GM19043 (cell line): Measurements from ENCODE around the gene BMP8B.
"Not testable (repeated sequence)": the region's sequence is repeated elsewhere in the genome, so short reads cannot be mapped to it uniquely, and the experiment has no call there.

Source experiments
- ATAC-seq: cut with Tn5 transposase; IDR thresholded peaks from one replicate; pipeline ENCODE4 v1.9.1; 2021; ENCODE audit warnings: low read depth; ENCODE audit not compliant: unreplicated experiment

Gene BMP8B

DNA sequence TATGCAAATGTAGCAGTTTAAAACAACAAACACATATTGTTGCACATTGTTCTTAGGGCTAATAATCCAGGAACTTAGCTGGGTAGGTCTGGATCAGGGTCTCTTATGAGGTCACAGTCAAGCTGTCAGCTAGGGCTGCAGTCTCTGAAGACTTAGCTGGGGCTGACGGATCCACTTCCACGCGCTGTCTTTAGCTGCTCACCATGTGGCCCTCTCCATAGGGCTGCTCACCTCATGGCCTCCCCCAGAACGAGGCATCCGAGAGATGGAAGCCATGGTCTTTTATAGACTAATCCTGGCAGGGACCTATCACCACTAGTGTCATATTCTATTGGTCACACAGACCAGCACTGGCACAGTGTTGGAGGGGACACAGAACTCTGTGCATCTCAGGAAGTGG is 8.8 kb downstream of the BMP8B start:
- ATAC-seq = no peak

DNA sequence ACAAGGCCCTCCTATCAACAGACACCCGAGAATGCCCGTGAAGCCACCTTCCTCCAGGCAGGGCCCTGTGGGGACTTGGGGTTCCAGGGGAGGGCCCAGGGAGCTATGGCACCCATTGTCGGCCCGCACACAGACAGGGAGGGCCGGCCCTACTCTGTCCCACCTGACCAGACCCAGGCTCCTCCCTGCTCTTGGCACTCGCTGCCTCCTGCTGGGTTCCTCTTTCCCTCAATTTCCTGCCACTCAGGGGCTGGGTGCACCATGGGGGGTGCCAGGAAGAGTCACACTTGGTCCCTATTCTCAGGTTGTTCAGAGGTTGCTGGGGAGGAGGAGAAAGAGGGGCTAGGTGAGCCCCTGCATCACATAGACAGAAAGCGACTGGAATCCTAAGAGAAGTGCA is 9.5 kb downstream of the BMP8B start:
- no peak for ATAC-seq

DNA sequence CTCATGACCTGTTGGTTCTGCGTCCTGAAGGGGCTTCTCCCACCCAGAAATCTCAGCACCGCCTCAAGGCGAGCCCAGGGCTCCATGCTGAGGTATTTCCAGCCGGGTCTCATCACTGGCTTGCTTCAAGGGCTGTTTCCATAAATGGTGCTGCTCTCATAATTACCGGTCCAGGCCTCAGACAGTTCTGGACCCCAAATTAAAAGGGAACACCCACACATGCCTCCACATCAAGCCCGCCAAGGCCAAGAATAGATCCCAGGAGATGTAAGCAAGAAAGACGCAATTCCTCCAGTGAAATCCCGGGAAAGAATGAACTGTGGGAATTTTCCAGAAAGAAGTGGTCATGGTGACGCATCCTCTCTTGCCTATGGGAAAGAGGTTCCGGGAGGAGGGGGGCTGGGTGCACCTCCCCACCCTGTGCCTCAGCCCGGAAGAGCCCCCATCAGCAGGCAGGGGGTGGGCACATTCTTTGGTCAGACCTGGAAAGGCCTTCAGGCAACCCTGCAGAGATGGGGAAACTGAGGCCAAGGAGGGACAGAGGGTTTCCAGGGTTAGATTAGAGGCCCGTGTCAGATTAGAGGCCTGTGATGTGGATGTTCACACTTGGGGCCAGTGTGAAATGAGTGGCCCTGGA is 10.1 kb downstream of the BMP8B start:
- ATAC-seq = not testable (repeated sequence)

DNA sequence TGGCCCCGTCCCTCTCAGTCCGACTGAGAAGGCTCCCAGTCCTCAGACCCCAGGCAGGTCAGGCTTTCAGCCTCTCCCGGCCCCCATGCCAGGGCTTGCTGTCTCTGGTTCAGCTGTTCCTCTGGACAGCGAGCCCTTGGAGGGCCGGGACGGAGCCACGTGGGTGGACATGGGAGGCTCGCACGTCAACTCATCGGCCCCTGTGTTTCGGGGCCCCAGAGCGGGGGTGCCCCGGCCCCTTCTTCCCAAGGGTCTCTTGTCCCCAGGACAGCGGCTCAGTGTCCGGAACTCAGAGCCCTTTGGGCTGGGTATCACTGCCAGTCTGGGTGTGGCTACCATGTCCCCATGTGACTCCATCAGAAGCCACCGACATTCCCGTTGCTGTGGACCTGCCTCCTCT is 10.8 kb downstream of the BMP8B start:
- not testable (repeated sequence) for ATAC-seq

DNA sequence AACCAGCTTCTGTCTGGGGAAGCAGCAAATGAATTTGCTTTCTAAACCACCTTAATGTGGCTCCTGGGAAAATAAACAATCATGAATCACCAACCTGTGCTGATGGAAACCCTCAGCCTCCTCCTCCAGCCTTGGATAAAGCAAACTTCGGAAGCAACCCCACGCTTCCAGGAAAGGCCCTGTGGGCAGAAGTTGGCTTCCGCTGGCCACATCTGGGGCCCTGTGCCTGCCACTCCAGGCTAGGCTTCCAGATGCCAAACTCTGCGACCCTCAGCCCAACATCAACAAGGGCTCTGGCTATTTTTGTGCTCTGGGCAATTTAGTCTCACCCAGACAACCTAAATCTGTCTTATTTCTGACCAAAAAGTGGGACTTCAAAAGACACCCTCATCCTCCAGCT is 11.4 kb downstream of the BMP8B start:
- ATAC-seq = no peak

DNA sequence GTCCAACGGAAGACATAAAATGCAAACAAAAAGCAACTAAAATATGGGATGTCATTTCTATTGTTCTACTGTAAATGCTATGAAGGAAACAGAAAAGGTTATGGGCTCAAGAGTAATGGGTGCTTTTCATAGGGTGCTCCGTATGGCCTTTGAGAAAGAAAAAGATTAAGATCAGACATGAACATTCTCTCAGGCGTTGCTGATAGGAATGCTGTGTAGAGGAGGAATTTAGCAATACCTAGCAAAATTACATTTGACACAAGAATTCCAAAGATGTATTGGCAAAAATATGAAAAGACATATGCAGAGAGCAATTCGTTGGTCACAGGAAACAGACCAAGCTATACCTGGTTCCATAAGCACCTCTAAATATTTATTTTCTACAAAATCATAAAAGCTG is 11.8 kb downstream of the BMP8B start:
- ATAC-seq = no peak

DNA sequence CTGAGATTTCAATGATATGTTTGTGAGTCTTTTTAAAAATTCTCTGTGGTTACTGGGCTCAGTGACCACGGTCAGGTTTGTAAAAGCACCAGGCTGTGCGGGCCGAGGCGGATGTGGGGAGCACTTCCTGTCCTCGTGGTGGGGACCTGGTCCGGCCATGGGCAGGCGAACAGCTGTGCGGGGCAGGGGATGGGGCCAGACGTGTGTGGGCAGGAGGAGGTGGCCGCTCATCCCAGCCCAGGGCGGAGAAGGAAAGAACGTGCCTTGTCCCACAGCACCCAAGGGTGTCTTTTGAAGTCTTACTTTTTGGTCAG is 12.3 kb downstream of the BMP8B start:
- ATAC-seq = no peak

DNA sequence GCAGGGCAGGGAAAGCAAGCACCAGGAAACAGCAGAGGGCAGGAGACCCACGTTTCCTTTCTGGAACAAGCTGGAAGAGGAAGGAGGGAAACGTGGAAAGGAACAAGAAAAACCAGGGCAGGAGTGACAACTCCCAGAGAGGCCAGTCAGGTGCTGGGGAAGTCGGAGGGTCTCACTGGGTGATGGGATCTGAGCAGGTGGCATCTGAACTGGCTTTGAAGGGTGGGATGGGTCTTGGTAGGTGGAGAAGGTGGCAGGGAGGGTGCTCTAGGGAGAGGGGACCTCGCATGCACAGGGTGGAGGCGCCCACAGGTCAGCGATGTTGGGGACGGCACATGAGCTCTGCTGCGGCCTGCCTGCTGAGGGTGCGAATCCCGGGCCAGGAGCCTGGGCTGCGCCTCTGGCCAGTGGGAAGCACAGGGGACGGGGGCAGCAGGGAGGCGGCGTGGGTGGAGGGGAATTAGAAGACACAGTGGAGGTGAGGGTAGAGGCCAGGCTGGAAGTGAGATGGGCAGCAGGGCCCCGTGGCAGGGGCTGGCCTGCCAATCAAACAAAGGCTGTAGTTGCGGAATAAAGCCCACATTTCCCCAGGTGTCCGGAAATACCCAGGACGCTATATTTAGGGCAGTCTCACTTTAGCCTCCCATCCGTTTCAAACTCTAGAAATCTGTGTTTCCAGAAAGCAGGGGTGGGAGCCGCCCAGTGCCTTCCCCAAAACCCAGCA is 12.8 kb downstream of the BMP8B start:
- not testable (repeated sequence) for ATAC-seq

DNA sequence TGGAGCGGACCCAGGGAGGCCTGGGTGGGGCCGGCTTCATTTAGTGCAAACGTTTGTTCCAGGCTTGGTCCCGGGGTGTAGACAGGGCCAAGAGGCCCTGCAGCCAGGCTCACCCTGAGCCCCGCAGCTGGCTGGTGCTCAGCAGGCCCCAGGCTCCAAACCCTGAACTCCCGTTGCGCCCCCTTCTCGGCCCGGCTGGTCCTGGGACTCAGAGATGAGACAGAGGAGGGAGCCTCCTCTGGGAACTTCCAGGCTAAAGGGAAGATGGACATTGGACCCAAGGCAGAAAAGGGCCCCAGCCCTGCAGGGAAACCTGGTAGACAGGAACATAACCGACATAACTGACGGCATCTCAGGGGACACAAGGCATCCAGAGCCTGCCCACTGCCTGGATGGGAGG is 13.5 kb downstream of the BMP8B start:
- not testable (repeated sequence) for ATAC-seq

DNA sequence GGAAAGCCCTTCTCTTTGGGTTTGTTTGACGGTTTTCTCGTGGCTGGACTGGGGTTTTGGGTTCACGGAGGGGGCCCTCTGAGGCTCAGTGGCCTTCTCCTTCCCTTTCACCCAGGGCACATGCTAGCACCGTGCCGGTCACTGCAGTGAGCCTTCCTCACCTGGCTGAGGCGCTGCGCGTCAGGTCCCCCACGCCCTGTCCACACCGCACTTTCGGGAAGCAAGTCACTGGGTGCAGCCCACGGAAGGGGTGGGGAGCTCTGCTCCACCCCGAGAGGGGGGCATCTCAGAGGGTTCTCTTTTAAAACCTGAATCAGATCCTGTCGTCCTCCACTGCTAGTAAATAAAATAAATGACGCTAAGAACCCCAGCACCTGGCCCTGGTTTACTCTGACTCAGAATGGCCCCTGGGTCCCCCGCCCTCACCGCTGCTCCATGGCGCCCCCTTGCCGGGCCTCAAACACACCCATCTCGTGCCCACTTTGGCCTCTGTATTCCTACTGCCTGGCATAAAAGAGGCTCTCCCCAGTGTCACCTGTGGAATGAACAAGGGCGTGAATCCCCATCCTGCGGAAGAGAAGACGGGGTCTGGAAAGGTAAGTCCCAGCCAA is 15.2 kb downstream of the BMP8B start:
- ATAC-seq = not testable (repeated sequence)

DNA sequence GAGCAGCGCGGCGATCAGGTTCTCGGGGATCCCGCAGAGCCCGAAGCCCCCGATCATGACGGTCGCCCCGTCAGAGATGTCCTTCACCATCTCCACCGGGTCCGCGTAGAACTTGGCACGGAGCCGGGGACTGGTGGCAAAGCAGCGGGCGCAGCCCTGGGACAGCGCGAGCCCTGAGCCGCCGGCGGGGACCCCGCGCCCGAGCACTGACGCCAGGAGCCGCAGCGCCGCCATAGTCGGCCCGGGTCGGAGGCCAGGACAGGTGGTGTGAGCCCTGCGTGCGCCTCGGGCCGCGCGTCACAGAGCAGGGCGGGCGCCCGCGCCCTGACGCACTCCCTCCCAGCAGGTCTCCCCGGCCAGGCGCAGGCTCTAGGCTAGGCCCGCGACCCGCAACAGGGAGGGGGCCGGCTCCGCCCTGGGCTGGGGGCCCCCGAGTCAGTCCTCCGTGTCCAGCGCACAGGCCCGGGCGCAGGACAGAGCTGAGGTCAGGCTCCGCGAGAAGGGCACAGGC is 17.6 kb downstream of the BMP8B start, which contains the start of gene OXCT2:
OXCT2 (minus strand) TSS at position 327 of the 511 bp plus-strand sequence; CDS start at position 234, 93 bp downstream.
- not testable (repeated sequence) for ATAC-seq

DNA sequence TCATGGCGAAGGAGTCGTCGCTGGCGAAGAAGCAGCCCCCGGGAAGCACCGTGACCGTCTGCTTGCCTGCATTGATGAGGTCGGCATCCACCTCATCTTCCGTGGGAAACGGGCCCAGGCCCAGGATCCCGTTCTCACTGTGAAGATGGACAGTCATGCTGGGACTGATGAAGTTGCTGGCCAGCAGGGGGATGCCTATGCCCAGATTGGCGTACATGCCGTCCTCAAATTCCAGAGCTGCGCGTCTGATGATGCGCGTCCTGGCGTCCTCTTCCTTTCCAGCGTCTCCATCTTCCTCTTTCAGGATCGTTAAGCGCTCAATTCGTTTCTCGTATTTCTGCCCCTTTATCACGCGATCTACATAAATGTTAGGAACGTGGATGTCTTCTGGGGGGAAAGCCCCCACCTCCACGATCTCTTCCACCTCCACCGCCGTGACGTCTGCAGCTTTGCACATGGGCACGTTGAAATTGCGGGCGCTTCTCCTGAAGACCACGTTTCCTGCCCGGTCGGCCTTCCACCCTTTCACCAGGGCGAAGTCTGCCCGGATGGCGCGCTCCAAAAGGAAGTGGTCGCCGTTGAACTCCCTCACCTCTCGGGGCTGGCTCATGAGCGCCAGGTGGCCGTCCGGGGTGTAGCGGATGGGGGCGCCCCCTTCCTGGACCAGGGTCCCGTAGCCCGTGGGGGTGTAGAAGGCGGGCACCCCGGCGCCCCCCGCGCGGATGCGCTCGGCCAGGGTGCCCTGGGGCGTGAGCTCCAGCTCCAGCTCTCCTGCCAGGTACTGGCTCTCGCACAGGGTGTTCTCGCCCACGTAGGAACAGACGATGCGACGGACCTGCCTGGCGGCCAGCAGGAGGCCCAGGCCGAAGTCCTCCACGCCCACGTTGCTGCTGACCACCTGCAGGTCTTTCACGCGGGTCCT is 18.3 kb downstream of the BMP8B start:
- ATAC-seq = not testable (repeated sequence)

DNA sequence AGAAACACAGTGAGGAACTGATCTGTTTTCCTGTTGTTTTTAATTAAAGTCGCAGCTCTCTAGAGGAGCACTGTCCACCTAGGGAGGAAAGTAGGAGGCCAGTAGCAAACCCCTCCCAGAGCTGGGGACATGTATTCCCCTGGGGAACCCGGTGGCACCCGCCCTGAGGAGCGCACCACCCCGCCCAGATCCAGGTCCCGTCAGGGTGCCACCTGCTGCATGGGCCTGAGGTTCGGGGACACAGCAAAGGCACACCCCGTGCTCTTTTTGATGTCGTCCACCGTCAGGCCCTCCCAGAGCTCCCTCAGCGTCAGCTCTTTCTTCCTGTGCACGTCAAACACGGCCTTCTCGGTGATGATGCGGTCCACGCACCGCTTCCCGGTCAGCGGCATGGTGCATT is 19.2 kb downstream of the BMP8B start:
- ATAC-seq = not testable (repeated sequence)

DNA sequence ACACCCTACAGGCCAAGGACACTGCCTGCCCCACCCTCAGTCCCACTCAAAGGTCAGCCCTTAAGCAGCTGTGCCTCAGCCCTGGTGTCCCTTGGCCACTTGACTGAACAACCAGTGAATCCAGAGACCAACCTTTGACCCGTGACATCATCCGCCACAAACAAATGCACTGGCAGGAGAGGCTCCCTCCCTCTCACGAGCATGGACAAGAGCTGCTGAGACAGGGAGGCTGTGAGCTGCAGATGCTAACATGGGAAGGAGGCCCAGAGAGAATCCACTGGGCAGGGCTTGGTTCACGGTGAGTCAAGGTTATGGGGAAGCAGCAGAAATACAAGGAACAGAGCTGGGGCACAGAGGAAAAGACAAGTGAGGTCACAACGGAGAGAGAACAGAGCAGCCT is 22.2 kb downstream of the BMP8B start:
- ATAC-seq = not testable (repeated sequence)

DNA sequence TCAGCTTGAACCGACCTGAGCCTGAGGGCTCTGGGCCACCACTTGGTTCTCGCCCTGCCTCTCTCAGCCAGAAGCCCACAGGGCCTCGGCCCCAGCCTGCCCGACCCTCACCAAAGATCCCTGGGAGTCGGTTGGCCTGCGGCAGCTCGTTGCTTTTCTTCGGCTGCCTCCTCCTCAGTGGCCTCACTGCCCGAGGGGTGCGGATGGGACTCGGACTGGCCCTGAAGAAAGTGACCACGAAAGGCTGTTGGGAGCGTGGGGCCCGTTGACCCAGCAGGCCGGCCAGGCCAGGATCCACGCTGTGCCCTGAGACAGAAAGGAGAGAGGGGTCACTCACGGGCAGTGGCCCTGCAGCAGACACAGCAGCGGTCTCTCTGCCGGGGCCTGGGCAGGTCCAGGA is 24.2 kb downstream of the BMP8B start:
- not testable (repeated sequence) for ATAC-seq

DNA sequence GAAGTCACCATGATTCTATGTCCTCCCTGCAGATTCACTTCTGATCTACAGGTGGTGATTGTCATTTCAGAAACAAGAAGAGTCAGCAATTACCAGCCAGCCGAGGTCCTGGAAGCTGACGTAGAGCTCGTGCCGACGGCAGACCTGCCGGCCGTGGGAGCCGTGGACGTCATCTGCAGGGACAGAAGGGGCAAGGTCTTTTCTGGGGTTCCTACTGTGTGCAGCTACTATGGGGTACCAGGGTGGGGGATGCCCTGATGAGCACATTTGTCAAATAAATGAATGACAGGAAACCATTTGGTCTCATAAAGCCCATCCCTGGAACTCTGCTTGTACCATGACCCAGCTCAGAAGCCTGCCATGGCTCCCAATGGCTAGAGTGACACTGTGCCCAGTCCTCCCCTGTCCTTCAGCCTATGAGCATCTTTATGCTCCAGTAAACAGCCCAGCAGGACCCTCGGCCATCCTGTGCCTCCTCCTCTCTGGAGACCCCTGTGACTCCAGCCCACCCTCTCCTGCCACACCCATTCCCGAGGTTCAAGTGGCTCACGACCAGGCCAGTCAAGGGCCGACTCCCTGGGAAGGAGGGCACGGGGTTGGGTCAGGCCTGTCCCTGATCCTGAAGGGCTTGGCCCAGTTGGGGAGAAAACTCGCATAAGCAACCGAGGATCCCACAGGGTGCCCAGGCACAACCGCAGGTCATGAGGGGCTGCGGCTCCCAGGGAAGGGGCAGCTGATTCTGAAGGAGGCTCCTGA is 24.9 kb downstream of the BMP8B start:
- ATAC-seq = not testable (repeated sequence)

DNA sequence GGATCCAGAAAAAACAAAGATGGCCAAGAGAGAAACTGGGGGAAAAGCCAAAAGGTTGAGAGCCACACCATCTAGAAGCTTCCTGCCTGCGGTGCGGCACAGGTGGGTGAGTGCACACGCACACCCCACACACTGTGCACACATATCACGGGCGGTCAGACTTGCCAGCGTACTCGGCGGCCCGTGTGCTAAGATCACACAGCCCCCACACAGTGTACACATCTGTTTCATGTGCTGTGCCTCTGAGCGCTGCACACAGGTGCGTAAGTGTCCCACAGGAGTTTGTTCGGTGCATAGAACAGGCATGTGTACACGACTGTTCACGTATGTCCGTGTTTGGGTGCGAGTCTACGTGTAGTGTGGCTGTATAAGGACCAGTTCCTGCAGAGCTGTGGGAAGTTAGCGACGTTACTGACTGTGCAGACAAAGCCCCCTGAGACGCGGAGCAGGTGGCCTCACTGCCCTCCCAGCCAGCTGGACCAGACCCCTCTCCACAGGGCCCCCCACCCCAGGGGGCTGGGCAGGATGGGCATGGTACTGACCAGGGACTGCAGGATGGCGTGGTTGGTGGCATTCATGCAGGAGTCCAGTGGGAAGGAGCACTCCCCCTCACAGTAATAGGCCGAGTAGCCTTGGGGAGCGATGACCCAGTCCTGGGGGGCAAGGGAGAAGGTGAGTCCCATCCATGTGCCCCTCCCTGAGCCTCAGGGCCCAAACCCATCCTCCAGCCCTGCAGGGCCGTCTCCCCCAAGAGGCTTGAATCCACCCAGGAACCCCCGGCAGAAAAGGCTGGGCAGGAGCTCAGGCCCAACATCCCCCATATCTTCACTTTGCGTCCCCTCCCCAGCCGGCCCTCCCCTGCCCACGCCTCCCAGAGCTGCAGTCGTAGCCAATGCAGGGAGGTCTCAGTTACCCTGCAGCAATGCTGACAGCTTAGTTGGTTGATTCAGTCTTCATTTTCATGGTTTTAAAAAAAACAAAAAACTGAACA is 25.8 kb downstream of the BMP8B start:
- ATAC-seq = no peak

DNA sequence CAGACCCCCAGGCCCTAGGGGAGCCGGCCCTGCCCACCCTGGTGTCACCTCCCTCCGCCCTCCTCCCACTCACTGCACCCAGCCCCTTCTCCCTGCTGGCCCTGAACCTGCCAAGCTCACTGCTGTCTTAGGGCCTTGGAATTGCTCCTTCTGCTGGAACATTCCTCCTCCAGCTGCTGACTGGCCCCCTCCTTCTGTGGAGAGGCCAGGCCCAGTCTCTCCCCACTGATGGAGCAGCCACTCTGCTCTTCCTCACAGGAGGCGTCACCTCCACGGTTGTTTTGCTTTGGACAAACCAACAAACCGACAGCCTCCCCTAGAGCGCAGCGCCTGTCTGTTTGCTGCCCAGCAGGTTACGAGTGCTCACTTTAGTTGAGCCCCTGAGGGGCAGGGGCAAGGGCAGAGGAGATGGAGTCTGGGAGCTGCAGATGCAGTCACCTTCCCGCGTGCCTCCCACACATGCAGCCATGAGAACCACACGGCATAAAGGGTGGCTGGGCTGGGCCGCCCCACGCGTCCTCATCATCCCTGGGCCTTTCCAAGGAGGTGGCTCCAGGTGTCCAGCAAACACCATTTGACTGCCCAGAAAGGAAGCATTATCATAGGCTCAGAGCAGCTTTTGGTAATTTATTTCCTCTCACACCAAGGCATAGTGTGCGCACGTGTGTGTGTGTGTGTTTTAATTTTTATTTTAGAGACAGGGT is 27.0 kb downstream of the BMP8B start:
- no peak for ATAC-seq
